B cell (primary cell): ENCODE results near the gene TFF3.

ENCODE experiments used
- CTCF ChIP-seq: fragments of 200-600 bp; IDR thresholded peaks from one replicate; pipeline ENCODE4 v1.8.0; 2022; ENCODE audit warnings: antibody characterized with exemption, mild to moderate bottlenecking
- EZH2 ChIP-seq: IDR thresholded peaks from 2 replicates; pipeline ENCODE4 v1.6.1; 2012; ENCODE audit warnings: borderline replicate concordance, low read depth, mild to moderate bottlenecking, moderate library complexity, low read length; ENCODE audit not compliant: insufficient read depth, poor library complexity, severe bottlenecking

- TF ChIP-seq CTCF = no peak
- no peak for TF ChIP-seq EZH2
These were observed 36.6 kb upstream of the TFF3 start for GRCh38 chr21:42351626-42352440.
